Caco-2 (cell line): Measurements from ENCODE around the gene JAG1. TPM values are rescaled to one million over a fixed set of nuclear protein-coding genes. Genes with fewer than 3 reads are reported as not detected.

Experiments used
- BruUV-seq: library from RNA; stranded (reverse); fragments of 400-500 nt; replicated peaks from 2 replicates; lab custom pipeline; 2021; lab: Mats Ljungman, UMichigan
- CTCF ChIA-PET: fragments of 300-600 bp; sonication (Branson Sonifier 250); formaldehyde crosslinking; loops from one replicate; lab custom pipeline; 2022; ENCODE audit warnings: antibody characterized with exemption; lab: Charles Lee
- POLR2A ChIA-PET: fragments of 300-600 bp; sonication (Branson Sonifier 250); formaldehyde crosslinking; loops from one replicate; lab custom pipeline; 2022; ENCODE audit warnings: antibody characterized with exemption; lab: Charles Lee
- DNase-seq, 2 experiments: peaks; one replicate each; pipeline versions ENCODE4 v3.0.0 to v3.0.0-alpha.2; 2020 to 2022
- H3K27me3 ChIP-seq: replicated peaks from 2 replicates; pipeline ENCODE4 v1.6.0; 2011; ENCODE audit warnings: low read length; ENCODE audit not compliant: control insufficient read depth, insufficient read depth
- H3K36me3 ChIP-seq: 2 replicates; pipeline ENCODE4 v1.5.1; 2011; ENCODE audit warnings: low read length; ENCODE audit not compliant: control insufficient read depth, insufficient read depth
- H3K4me1 ChIP-seq: fragments of 250-450 bp; sonication (Bioruptor Pico); 2 replicates; pipeline ENCODE4 v1.5.1; 2020; ENCODE audit warnings: mild to moderate bottlenecking
- H3K4me3 ChIP-seq: 2 replicates; pipeline ENCODE4 v1.5.1; 2011; ENCODE audit warnings: low read depth, mild to moderate bottlenecking, control low read depth, low read length
- H3K9me3 ChIP-seq: fragments of 250-450 bp; sonication (Bioruptor Pico); 2 replicates; pipeline ENCODE4 v1.5.1; 2020; ENCODE audit warnings: mild to moderate bottlenecking, moderate library complexity
- H3K27ac Mint-ChIP-seq: one replicate; pipeline ENCODE4 v1.8.0; 2022; ENCODE audit warnings: mixed read lengths; ENCODE audit not compliant: unreplicated experiment
- H3K27me3 Mint-ChIP-seq: one replicate; pipeline ENCODE4 v1.8.0; 2022; ENCODE audit warnings: mixed read lengths; ENCODE audit not compliant: insufficient read depth, unreplicated experiment
- H3K36me3 Mint-ChIP-seq: one replicate; pipeline ENCODE4 v1.8.0; 2022; ENCODE audit warnings: mild to moderate bottlenecking, mixed read lengths; ENCODE audit not compliant: insufficient read depth, unreplicated experiment
- H3K4me1 Mint-ChIP-seq: one replicate; pipeline ENCODE4 v1.8.0; 2022; ENCODE audit warnings: low read depth, mixed read lengths; ENCODE audit not compliant: unreplicated experiment
- H3K4me3 Mint-ChIP-seq: one replicate; pipeline ENCODE4 v1.8.0; 2022; ENCODE audit warnings: mild to moderate bottlenecking, moderate library complexity, mixed read lengths; ENCODE audit not compliant: unreplicated experiment
- H3K9me3 Mint-ChIP-seq: one replicate; pipeline ENCODE4 v1.8.0; 2022; ENCODE audit warnings: mixed read lengths; ENCODE audit not compliant: unreplicated experiment
- intact Hi-C: fragments of 100-400 bp; cut with micrococcal nuclease; formaldehyde crosslinking; loops from one replicate; pipeline ENCODE4 v1.10.0; 2022; ENCODE audit not compliant: unreplicated experiment
- total RNA-seq: library from RNA; stranded (reverse); gene quantifications from 2 replicates; pipeline ENCODE4 v1.2.3, GENCODE V29; 2022
- TF ChIP-seq, protein P1 (sequence below), 2 experiments: fragments of 200-600 bp in 1 of 2; IDR thresholded peaks; 1 replicate in 1 of 2; 2 replicates in 1 of 2; pipeline versions ENCODE4 v1.5.1 to v1.8.0; 2011 to 2022; ENCODE audit warnings: antibody characterized with exemption in 1 of 2, control low read depth in 1 of 2, inconsistent platforms in 1 of 2, low read depth in 1 of 2, low read length in 1 of 2, mild to moderate bottlenecking in 1 of 2, moderate library complexity in 1 of 2; ENCODE audit not compliant: insufficient read depth in 1 of 2, severe bottlenecking in 1 of 2, unreplicated experiment in 1 of 2

JAG1 gene
- total RNA-seq, 1 experiment from 2014 or later, result 69.8 TPM

DNA sequence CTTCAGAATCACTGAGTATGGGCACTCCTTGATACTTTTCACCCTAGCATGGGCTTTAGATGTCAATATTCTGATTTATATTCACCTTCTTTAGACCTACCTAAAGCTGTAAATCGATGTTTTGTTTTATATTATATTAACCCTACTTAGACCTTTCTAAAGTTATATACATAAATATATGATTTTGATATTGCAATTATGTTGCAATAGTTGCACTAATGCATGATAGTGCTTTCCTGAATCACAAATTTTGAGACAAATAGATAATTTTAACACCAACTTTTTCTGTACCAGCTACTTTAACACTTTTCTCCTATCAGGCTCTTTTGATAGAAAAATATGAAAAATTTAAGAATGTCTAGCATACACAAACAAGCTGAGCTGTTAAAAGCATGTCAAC lies 34.0 kb upstream of the JAG1 start:
- peak overlapping the region; percentile 58 for H3K27ac Mint-ChIP-seq
- H3K36me3 Mint-ChIP-seq, result no peaks in the 10 kb centered on the region

DNA sequence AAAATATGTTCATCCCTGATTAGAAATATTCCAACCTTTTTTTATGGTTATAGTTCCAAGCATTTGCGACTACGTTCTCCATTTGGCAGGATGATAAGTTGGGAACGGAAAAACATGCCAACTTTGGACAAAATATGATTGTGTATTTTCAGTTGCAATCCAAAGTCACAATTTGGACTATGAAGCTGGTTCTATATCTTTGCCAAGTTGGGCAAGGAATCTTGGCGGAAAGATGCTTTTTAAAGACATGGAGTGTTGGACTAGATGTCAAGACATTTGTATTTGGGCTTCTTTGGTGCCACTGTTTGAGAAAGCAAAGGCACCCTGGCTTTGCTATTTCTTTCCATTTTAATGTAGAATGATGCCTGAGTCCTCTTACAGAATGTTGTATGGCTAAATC lies 33.3 kb upstream of the JAG1 start:
- Mint-ChIP-seq H3K4me1 (peaks cover 30% of the 10 kb centered on the region), H3K9me3 (peaks cover 24% of the 10 kb centered on the region), H3K27me3 (no peaks in the 10 kb centered on the region), H3K36me3 (no peaks in the 10 kb centered on the region), H3K27ac (no peak overlapping the region), H3K4me3 (no peak overlapping the region)
- no TSS peak for BruUV-seq
- ChIA-PET POLR2A (no interaction called here), CTCF (no interaction called here)
- Histone ChIP-seq H3K4me3 (no peak overlapping the region), H3K4me1 (peaks cover 42% of the 10 kb centered on the region), H3K9me3 (no peaks in the 10 kb centered on the region), H3K36me3 (no peaks in the 10 kb centered on the region), H3K27me3 (no peaks in the 10 kb centered on the region)
- intact Hi-C loops, result no loop called here
- no peak for DNase-seq
- TF ChIP-seq, protein P1, sequence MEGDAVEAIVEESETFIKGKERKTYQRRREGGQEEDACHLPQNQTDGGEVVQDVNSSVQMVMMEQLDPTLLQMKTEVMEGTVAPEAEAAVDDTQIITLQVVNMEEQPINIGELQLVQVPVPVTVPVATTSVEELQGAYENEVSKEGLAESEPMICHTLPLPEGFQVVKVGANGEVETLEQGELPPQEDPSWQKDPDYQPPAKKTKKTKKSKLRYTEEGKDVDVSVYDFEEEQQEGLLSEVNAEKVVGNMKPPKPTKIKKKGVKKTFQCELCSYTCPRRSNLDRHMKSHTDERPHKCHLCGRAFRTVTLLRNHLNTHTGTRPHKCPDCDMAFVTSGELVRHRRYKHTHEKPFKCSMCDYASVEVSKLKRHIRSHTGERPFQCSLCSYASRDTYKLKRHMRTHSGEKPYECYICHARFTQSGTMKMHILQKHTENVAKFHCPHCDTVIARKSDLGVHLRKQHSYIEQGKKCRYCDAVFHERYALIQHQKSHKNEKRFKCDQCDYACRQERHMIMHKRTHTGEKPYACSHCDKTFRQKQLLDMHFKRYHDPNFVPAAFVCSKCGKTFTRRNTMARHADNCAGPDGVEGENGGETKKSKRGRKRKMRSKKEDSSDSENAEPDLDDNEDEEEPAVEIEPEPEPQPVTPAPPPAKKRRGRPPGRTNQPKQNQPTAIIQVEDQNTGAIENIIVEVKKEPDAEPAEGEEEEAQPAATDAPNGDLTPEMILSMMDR (IDR thresholded peaks at IDR 0.05; ENCODE audit: insufficient read depth in 1 of 2, low read depth in 1 of 2, low read length in 1 of 2, severe bottlenecking in 1 of 2, unreplicated experiment in 1 of 2), result no peak

More for the DNA sequence above, 34.0 kb upstream of the JAG1 start:
- DNase-seq, result no peak
- Histone ChIP-seq H3K36me3 (no peaks in the 10 kb centered on the region), H3K4me1 (peaks cover 42% of the 10 kb centered on the region), H3K4me3 (no peak overlapping the region), H3K27me3 (no peaks in the 10 kb centered on the region), H3K9me3 (no peaks in the 10 kb centered on the region)
- CTCF ChIA-PET, result no interaction called here
- intact Hi-C loops, result loop anchor here (2.0 kb wide), 2 partner anchors 21 to 509 kb away; no protein-coding TSS in a partner anchor
- H3K27me3 Mint-ChIP-seq, result no peaks in the 10 kb centered on the region
- H3K4me3 Mint-ChIP-seq, result no peak overlapping the region
- TF ChIP-seq, protein P1 (IDR thresholded peaks at IDR 0.05; ENCODE audit: insufficient read depth in 1 of 2, low read depth in 1 of 2, low read length in 1 of 2, severe bottlenecking in 1 of 2, unreplicated experiment in 1 of 2), result no peak
- no TSS peak for BruUV-seq
- POLR2A ChIA-PET, result no interaction called here
- H3K9me3 Mint-ChIP-seq, result peaks cover 24% of the 10 kb centered on the region
- H3K4me1 Mint-ChIP-seq, result peaks cover 30% of the 10 kb centered on the region

DNA sequence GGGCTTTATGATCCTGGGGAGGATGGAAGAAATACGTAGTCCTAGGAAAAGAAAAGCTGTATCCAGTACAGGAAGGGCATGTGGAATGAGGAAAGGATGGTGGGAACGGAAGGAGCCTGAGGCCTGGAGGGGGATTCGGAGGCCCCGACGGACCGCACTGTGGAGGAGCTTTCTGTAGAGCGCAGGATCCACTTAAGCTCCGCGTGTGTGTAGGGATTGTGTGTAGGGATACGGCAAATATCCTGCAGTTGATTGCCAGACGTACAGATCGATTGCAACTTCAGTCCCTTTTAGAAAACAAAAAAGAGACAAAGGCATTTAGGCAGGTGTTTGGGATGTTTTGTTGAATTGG lies 32.6 kb upstream of the JAG1 start:
- Mint-ChIP-seq H3K9me3 (peaks cover 24% of the 10 kb centered on the region), H3K36me3 (no peaks in the 10 kb centered on the region), H3K27ac (no peak overlapping the region), H3K27me3 (no peaks in the 10 kb centered on the region), H3K4me3 (no peak overlapping the region), H3K4me1 (peaks cover 30% of the 10 kb centered on the region)
- ChIA-PET CTCF (no interaction called here), POLR2A (no interaction called here)
- intact Hi-C loops, result no loop called here
- no peaks in the 10 kb centered on the region for H3K36me3 ChIP-seq
- H3K9me3 ChIP-seq, result no peaks in the 10 kb centered on the region
- TF ChIP-seq, protein P1 (IDR thresholded peaks at IDR 0.05; ENCODE audit: insufficient read depth in 1 of 2, low read depth in 1 of 2, low read length in 1 of 2, severe bottlenecking in 1 of 2, unreplicated experiment in 1 of 2), result no peak
- peaks cover 37% of the 10 kb centered on the region for H3K4me1 ChIP-seq
- DNase-seq, result no peak
- no peak overlapping the region for H3K4me3 ChIP-seq
- H3K27me3 ChIP-seq, result no peaks in the 10 kb centered on the region
- BruUV-seq, result no TSS peak
